ACHN (cell line): ENCODE measurements around the gene ARL3.
"Not testable (repeated sequence)": the region's sequence is repeated elsewhere in the genome, so short reads cannot be mapped to it uniquely, and the experiment has no call there.

ENCODE experiments used
- DNase-seq: peaks from one replicate; pipeline ENCODE4 v3.0.0-alpha.2; 2015
- in situ Hi-C: cut with HindIII; loops from 2 replicates; pipeline ENCODE4 v1.10.0; 2017; ENCODE audit warnings: low sequenced_read_pairs, low pct_ligation_motif_present, low pct_unique_long_range_greater_than_20kb

ARL3 gene

DNA sequence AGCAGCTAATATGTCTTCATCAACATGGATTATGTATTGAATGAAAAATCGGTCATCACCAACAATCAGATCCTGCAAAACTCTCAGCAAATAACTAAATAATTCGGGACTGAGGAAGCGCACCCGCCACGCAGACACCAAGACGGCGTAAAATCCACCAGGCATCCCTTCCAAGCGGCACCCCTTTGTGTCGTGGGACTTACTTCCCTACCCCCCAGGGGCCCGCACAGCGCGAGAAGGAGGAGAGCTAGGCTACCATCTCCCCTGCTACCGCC is 721 bp downstream of the ARL3 start:
- DNase-seq: no peak
- in situ Hi-C loops: no loop called here

DNA sequence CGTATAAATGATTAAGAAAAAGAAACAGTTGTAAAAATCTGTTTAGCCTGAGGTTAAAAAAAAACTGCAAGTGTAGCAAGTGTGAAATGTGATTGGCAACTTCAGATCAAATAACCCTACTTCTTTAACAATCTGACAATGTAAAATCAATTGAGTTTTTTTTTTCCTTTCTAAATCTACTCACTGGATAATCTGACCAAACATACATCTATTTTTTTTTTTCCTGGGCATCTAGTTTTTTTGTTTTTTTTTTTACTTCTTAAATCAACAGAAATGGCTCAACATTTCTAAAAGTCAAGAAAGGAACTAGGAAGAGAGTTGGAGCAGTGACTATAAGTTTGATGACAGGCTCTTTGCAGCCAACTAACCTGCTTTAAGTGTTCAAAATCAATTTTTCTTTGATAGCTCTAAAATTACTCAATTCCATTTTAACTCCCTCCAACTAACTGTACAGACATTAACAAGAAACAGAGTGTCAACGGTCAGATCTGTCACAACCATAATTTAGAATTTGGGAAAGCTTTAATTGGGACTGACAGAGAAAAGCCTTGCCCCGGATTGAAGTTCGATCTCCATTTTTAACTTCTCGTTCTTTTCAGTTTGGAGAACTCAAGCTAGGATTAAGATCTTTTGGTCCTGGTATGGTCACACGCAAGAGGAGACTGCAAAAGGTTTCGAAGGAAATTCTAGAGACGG is 1.2 kb downstream of the ARL3 start:
- DNase-seq: no peak
- in situ Hi-C loops: no loop called here

DNA sequence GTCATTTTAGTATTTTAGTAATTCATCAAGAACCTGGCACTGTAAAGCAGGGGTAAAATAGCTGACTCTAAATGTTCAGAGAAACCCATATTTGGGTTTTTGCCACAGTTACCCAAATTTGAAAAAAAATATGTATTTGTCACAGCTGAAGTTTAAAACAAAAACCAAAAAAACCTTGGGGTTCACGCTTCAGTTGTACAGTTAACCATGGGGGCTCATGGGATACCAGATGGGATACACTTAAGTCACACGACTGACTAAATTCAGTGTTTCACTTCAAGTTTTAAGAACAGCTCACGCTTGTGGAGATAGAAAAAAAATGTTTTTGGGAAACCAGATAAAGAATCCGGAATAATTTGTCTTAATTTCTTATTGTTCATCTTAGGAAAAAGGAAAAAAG is 2.1 kb downstream of the ARL3 start:
- DNase-seq: no peak

DNA sequence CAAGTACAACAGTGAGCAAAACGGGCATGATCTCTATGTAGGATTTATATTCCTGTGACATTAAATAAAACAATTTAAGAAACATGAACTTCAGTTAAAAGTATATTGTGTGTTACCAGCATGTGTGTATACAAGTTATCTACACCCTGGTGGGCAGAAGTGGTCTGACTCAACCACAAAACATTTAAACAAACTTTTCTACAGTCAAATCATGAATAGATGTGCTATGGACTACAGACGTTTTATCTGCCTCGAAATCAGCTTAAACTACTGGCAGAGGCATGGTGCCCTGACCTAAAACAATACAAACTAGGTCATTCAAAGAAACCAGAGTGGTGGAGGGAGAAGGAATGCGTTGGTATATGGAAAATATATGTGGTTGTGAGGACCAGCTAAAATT is 3.6 kb downstream of the ARL3 start:
- in situ Hi-C loops: no loop called here
- DNase-seq: peak; percentile 79

More for the DNA sequence above, 2.1 kb downstream of the ARL3 start:
- in situ Hi-C loops: no loop called here

DNA sequence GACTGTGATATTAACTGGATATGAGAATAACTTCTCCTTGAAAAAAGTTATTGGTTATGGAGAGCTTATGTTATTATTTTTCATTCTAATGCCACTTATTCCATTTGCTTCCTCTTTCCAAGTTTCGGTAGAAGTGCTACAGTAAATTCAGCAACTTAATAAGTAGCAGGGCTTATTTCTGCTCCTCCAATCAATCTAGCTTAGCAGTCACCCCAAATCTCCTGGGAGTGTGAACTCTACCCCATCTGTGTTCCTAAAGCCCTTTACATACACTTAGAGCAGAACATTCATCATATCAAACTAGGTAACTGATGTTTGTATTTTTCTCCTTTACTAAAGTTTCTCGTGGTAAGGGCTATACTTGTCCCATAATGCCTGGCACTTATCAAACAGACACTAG is 8.7 kb downstream of the ARL3 start:
- in situ Hi-C loops: no loop called here
- DNase-seq: no peak

DNA sequence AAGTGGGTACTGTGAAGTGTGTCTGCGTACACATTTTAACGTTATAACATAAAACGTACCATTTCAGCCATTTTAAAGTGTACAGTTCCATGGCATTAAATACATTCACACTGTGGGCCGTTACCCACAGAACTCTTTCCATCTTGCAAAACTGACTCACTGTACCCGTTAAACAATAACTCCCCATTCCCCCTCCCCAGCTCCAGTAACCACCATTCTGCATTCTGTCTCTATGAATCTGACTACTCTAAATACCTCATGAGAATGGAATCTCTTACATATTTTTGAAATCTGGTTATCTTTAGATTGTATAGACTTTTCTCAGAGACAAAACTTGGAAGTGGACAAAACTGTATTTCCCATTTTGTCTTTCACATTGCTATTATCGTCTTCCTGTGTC is 9.3 kb downstream of the ARL3 start:
- in situ Hi-C loops: no loop called here
- DNase-seq: peak; percentile 93

DNA sequence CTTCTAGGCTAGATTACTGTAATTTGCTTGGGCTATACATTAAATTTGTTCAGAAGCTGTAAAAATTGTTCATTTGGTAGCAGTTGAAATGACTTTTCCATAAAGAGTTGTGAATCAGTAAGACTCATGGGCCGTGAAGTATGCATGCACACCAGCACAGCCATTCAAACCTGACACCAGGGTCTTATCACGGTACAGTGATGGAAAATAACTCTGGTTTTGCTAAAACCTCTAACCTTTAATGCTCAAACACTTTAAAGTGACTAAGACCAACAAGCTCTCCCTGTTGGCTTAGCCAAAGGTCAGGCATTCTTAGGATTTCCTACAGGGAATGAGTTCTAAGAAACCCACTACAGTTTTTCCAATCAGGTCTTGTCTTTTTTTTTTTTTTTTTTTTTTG is 11.5 kb downstream of the ARL3 start:
- in situ Hi-C loops: no loop called here

DNA sequence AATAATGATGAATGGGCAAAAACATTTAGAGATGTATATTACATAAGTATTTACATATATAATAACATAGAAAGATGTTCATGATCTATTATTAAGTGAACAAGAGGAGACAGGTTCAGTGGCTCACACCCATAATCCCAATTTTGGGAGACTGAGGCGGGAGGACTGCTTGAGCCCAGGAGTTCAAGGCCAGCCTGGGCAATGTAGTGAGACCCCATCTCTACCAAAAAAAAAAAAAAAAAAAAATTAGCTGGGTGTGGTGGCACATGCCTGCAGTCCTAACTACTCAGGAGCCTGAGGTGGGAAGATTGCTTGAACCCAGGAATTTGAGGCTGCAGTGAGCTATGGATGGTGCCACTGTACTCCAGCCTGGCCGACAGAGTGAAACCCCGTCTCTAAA is 12.4 kb downstream of the ARL3 start:
- no peak for DNase-seq
- in situ Hi-C loops: no loop called here

More for the DNA sequence above, 11.5 kb downstream of the ARL3 start:
- DNase-seq: no peak

DNA sequence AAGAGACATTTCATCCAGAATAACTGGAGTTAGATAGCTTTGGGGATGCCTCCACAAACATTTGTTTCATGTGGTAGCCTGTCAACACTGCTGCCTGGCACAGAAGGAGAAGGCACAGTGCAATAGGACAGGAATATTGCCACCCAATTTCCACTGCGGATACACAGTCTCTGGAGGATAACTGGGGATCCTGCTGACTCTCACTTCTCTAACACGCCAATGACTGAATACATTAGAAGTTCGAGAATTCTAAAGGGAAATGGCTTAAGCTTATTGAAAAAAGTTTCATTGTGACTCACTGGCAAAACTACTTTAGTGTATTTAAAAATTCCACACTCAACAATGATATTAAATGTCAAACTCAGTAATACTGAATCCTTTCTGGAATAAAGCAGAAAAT is 12.9 kb downstream of the ARL3 start:
- DNase-seq: no peak
- in situ Hi-C loops: no loop called here

DNA sequence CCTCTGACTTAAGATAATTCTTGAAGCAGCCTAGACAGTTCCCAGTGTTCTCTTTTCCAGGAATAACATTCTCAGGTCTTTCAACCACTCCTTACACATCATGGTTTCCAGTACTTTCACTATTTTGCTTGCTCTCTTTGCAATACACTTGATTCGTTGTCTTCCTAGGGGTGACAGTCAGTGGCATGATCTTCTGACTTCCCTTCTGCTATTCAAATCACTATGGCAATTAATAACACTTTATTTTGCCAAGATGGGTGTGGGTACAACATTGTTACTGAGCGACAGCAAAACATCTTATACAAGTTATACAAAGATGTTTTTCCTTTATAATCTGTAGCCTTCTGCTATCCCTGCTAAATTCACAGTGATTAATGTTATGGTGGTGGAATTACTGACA is 15.3 kb downstream of the ARL3 start:
- no peak for DNase-seq
- in situ Hi-C loops: no loop called here

DNA sequence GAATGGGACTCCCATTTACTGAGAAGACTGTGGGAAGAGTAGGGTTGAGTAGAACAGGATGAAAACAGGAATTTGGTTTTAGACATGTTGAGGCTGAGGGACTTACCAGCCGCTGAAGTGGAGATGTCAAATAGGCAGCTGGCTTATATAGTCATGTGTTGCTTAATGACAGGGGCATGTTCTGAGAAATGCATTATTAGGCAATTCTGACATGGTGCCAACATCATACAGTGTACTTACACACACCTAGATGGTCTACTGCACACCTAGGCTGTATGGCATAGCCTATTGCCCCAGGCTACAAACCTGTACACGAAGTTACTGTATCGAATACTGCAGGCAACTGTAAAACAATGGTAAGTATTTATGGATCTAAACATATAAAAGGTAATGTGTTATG is 17.5 kb downstream of the ARL3 start:
- in situ Hi-C loops: no loop called here
- DNase-seq: no peak

DNA sequence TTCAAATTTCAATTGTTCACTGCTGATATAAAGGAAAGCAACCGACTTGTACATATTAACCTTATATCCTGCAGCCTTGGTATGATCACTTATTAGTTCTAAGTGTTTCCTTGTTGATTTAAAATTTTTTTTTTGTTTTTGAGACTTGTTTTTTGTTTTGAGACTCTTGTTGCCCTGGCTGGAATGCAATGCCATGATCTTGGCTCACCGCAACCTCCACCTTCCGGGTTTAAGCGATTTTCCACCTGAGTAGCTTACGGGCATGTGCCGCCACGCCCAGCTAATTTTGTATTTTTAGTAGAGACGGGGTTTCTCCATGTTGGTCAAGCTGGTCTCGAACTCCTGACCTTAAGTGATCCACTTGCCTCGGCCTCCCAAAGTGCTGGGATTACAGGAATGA is 18.8 kb downstream of the ARL3 start:
- DNase-seq, in situ Hi-C loops: not testable (repeated sequence)

DNA sequence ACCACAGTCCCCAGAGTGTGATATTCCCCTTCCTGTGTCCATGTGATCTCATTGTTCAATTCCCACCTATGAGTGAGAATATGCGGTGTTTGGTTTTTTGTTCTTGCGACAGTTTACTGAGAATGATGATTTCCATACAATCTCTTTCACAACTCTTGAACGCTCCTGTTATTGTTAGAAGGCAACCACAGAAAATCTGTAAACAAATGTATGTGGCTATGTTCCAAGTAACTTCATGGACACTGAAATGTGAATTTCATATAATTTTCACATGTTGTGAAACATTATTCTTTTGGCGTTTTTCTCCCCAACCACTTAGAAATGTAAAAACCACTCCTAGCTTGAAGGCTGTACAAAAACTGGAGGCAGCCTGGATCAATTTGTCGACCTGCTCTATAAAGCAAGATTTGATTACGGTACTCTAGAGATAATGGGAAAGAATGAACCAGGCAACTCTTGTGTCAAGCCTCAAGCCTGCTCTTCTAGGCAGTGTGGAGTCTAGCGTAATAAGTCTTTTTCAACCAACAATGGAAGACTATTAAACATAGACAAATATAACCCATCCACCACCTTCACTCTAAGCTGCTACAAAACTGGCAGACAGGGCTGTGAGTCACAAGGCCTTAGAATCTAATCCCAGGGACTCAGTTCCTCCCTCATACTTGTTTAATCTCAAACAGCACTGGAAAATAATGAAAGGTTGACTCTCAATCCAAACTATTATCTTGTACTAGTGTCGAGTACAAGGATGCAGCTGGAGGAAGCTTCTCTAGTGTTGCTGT is 22.7 kb downstream of the ARL3 start:
- DNase-seq: no peak
- in situ Hi-C loops: no loop called here

DNA sequence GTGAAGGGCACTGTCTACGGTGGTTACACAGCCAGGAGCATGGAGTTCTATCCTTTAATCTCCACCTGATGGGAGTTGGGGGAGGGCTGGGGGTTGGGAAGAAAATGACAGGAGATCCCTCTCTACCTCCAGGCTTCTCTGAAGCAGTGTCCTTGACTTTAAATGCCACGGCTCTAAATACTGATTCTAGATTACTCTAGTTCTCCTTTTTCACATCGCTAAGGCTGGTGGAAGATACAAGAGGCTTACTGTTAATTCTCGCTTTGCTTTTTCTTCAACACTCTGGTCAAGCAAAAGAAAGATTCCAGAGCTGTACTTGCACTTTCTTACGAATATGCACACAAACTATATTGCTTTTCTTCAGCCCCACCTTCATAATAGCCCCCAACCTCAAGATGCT is 30.5 kb downstream of the ARL3 start:
- in situ Hi-C loops: no loop called here
- no peak for DNase-seq

DNA sequence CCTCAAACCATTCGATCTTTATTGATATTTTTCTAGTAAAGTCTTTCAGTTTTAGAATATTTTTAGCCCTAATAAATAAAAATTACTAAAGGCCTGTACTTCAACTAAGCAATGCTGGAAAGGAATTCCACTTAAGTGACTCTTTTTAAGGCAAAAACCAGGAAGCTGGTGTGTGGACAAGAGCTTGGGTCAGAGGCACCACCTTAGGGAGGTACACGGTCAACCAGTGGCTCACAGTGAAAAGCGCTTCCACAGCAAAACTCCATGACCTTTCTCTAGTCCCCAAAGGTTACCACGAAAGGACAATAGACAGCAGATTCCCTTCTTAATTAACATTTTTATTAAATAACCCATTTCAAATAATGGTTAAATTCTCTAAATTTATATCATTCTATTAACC is 31.2 kb downstream of the ARL3 start:
- in situ Hi-C loops: no loop called here
- no peak for DNase-seq

DNA sequence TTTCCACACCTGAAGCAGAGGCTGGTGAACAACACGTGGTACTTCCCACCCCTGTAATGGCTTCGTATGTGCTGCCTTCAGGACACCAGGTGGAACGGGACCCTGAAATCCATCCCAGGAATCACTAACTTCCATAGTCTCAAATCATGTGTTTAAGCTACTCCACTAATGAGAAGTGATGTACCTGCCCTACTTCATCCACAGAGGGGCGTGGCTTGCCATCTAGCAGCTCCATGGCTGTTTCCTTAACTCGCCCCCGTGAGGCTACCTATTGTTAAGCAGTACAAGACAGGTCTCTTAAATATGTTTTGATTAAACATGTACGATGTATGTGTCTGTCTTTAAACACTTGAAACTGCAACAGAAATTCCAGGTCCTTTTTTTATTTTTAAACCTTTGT is 31.8 kb downstream of the ARL3 start:
- in situ Hi-C loops: no loop called here
- no peak for DNase-seq

DNA sequence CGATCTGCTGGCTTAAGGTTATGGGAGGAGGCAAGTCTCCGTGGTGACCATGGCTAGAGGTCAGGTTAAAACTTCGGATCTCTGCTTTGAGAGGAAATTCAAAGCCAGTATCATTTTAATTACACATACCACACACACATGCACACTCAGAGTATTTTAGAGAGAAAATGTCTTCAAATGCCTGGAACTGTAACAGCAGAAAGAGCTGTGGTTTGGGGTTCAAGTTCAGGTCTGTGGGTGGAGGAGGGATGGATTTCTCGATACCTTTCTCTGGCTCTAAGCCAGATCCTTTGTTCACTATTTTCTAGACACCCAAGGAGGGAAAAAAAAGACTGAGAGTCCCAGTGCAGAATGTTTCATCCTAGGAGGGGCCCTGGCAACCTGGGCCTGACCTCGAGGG is 32.5 kb downstream of the ARL3 start:
- no peak for DNase-seq
- in situ Hi-C loops: no loop called here

DNA sequence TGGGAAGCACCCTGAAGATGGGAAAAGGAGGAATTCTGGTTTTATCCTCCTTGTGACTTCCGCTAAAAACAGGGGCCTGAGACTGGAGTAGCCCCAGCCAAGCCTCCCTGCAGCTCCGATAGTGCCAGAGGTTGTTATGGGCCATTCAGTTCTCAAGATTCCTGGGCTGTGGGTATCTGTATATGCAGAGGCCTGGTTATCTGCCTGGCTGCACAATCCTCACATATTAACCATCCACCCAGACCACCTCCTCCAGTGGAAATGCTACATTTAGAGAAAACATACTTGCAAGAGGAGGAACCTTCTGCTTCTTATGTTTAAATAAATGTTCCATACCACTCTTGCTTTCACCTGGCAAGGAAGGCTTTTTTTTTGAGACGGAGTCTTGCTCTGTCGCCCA is 34.6 kb downstream of the ARL3 start:
- peak; percentile 80 for DNase-seq
- in situ Hi-C loops: no loop called here

DNA sequence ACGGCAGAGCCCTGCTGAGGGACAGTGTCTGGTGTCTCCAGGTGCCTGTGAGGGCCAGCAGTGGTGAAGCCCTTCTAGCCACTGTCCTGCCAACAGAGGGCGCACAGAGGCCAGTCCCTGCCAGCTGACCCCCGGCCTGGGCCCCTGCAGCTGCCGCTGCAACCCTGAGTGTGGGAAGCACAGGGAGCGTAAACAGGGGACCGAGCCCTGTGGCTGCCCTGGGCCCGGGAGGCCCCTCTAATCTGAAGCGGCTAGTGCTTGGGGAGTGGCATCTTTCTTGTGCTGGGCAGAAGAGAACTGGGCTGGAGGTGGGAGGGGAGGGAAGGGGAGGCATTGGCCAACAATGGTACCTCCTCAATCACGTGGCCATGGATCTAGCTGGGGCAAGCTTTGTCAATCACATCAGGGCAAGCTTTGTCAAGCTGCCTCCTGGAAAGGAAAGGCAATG is 35.3 kb downstream of the ARL3 start:
- DNase-seq: peak; percentile 75
- in situ Hi-C loops: no loop called here

DNA sequence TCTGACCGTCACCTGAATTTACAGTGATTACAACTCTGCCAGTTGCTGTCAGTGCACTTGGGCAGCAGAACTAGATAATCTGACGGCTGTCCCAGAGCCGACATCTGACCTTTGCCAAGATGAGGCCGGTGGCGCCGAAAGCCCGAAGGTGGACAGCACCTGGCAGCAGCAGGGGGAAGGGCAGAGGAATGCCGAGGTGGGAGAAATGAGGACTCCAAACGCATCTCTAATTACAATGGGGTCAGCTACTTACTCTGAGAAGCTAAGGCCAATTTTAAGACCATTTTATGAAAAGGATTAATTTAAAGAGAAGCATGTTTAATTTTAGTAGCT is 36.2 kb downstream of the ARL3 start:
- in situ Hi-C loops: no loop called here
- DNase-seq: no peak
